ENCODE data around the gene TNRC6B.

GRCh38 chr22:40240160-40240559 is 62.4 kb downstream of the TNRC6B start:
- TF ChIP-seq CTCF (IDR thresholded peaks at IDR 0.05; ENCODE audit: low read depth, low read length), result no peak
- TF ChIP-seq, protein P1, sequence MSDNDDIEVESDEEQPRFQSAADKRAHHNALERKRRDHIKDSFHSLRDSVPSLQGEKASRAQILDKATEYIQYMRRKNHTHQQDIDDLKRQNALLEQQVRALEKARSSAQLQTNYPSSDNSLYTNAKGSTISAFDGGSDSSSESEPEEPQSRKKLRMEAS (IDR thresholded peaks at IDR 0.05; ENCODE audit: low read depth, low read length), result no peak
- no peak for TF ChIP-seq POLR2A (IDR thresholded peaks at IDR 0.05; ENCODE audit: extremely low read depth, insufficient read length)
